OCI-LY1 (cell line): ENCODE measurements around the gene IPMK.

ENCODE experiments used
- CTCF ChIP-seq: fragments of 200-600 bp; sonication (generic), shearing (Covaris generic); IDR thresholded peaks from 2 replicates; pipeline ENCODE4 v1.5.1; 2017; ENCODE audit warnings: mild to moderate bottlenecking, antibody characterized with exemption, low read length, moderate library complexity, mixed read lengths
- EZH2 ChIP-seq: fragments of 200-600 bp; sonication (generic), shearing (Covaris generic); IDR thresholded peaks from 2 replicates; pipeline ENCODE4 v1.8.0; 2017; ENCODE audit warnings: borderline replicate concordance, mixed run types, mild to moderate bottlenecking, antibody characterized with exemption, low read length, moderate library complexity, mixed read lengths

- TF ChIP-seq EZH2 (no peak), CTCF (no peak)
Observed at GRCh38 chr10:58265249-58265648, 2.4 kb downstream of the IPMK start.
